CD4-positive, alpha-beta T cell treated with Interleukin-17A for 4 hours (primary cell): Measurements from ENCODE around the gene PSME4.

Source experiments
- DNase-seq: peaks from one replicate; pipeline ENCODE4 v3.0.0-alpha.2; 2020; ENCODE audit warnings: mixed read lengths

The PSME4 gene, protein sequence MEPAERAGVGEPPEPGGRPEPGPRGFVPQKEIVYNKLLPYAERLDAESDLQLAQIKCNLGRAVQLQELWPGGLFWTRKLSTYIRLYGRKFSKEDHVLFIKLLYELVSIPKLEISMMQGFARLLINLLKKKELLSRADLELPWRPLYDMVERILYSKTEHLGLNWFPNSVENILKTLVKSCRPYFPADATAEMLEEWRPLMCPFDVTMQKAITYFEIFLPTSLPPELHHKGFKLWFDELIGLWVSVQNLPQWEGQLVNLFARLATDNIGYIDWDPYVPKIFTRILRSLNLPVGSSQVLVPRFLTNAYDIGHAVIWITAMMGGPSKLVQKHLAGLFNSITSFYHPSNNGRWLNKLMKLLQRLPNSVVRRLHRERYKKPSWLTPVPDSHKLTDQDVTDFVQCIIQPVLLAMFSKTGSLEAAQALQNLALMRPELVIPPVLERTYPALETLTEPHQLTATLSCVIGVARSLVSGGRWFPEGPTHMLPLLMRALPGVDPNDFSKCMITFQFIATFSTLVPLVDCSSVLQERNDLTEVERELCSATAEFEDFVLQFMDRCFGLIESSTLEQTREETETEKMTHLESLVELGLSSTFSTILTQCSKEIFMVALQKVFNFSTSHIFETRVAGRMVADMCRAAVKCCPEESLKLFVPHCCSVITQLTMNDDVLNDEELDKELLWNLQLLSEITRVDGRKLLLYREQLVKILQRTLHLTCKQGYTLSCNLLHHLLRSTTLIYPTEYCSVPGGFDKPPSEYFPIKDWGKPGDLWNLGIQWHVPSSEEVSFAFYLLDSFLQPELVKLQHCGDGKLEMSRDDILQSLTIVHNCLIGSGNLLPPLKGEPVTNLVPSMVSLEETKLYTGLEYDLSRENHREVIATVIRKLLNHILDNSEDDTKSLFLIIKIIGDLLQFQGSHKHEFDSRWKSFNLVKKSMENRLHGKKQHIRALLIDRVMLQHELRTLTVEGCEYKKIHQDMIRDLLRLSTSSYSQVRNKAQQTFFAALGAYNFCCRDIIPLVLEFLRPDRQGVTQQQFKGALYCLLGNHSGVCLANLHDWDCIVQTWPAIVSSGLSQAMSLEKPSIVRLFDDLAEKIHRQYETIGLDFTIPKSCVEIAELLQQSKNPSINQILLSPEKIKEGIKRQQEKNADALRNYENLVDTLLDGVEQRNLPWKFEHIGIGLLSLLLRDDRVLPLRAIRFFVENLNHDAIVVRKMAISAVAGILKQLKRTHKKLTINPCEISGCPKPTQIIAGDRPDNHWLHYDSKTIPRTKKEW (N-terminal part only)

DNA sequence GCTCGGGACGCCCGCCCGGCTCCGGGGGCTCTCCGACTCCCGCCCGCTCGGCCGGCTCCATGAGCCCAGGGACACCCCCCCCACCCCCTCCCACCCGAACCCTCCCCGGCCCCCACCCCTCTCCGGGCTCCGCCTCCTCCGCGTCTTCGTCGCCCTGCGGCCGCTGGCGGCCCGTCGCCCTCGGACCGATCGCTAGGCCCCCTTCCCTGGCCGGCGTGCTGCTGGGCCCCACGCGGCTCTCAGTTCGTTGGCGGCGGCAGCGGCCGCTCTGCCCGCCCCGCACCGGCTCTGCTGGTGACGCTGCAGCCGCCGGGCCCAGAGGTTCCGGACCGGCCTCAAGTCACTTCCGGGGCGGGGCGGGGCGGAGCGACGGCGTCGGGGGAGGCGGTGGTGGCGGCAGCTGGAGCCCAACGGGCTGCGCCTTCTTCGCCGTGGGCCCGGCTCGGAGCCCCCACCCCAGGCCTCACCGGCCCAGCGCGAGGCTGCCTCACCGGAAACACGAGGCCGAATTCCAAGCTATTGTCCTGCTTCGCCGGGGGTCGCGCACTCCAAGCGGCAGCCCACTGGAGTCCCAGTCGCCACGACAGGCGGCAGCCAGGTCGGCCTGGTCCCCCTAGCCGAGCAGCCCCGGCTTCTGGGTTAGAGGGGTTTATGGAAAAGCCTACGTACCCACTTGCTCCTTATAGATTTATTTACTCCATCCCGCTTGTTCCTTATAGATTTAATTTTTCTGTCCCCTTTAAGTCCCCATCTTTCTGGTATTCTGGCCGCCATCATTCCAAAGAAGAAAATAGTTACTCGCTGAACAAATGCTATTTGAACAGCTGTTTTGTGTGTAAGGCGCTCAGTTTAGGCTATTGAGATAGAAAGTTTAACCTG lies at the start of gene PSME4:
Gene PSME4, minus strand, starts transcription at position 270 of the 879 bp plus-strand sequence. Its CDS starts 209 bp downstream, at position 61.
- DNase-seq: peak; percentile 98

DNA sequence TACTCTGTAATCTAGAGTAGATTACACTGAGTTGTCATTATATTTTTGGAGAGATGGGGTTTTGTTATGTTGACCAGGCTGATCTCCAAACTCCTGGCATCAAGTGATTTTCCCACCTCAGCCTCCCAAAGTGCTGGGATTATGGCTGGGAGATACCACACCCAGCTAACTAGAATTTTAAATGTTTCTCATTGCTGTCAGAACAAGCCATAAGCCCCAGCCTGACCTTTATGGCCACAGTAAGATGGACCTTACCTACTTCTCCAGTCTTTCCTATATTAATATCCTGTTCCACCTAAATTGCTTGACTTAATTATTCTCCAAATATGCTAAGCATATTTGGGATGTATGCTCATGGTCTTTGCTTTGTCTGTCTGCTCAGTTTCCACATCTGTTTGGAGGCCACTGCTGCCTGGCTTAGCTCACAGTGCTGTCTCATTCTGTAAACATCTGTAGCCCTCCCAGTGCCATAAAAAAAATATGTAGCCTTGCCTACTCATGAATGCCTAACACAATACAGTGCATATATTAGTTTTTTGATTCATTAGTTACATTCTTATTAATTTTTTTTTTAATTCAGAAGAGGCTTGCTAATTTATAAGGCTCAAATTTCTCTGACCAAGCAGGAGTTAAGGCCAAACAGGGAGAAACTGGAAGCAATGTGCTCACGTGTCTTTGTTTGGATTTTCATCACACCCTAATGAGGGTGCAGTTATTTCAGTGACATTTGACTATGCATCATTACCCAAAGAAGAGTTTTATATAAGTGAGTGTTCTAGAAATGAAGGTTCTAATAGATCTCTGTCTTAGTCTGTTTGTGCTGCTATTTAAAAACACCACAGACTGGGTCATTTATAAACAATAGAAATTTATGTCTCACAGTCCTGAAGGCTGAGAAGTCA lies 45.3 kb upstream of the PSME4 start:
- no peak for DNase-seq

DNA sequence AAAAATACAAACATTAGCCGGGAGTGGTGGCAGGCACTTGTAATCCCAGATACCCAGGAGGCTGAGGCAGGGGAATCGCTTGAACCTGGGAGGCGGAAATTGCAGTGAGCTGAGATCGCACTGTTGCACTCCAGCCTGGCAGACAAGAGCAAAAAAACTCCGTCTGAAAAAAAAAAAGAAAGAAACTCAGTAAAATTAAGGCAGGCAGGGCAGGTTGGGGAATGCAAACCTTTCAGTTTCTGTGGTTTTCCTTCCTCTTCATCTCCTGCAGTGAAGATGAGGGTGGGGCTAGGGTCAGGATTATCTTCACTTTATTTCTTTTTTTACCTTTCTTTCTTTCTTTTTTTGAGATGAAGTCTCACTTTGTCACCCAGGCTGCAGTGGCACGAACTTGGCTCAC lies 43.2 kb upstream of the PSME4 start:
- peak; percentile 40 for DNase-seq

DNA sequence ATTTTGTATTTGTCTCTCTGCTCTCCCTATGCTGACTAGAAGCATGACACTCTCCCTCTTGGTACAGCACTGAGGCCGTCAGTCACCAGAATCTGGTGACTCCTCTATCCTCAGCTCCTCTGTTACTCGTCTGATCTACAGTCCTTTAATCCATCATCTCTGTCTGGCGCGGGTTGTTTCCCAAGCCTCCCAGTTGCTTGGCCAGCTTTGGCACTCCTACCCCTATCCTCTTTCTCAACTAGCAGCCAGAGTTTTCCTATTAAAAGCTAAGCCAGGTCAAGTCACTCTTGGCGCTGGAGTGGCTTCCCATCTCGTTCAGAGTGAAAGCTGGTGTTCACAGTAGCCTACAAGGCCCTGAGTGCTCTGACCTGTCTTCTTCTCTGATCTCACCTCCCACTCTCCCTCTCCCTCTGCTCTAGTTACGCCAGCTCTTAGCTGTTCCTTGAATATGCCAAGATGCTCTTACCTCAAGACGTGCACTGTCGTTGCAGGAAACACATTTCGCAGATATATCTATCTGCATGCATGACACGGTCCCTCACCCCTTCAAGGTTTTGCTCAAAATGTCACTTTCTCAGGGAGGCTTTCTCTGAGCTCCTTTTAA lies 41.8 kb upstream of the PSME4 start:
- peak; percentile 14 for DNase-seq

DNA sequence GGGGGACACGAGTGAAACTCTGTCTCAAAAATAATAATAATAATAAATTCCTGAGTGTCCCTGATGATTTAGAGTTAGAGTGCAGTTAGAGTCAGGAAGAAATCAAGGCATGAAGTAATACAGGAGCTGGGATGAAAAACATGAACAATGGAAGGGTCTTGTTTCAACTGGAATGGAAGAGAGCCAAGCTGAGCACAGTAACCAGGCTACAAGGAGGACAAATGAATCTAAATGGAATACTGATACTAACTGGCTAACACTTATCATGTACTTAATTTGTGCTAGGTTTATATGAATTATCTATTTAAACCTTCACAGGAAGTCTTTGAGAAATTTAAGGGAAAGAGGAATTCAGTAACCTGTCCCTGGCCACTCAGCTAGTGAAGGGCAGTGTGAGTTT lies 38.8 kb upstream of the PSME4 start:
- DNase-seq: no peak

DNA sequence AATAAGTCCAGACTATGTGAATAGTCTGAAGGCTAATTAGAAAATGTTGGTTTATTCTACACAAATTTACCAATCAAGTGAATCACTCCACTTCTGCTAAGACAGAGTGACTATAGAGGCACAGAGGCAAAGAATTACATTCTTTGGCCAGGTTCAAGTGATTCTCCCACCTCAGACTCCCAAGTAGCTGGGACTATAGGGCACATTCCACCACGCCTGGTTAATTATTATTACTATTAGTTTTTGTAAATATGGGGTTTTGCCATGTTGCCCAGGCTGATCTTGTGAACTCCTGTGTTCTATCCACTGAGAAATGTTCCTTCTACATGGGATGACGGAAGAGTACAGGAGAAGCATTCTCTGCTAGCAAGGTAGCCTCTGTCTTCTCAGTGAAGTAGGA lies 37.6 kb upstream of the PSME4 start:
- DNase-seq: no peak

DNA sequence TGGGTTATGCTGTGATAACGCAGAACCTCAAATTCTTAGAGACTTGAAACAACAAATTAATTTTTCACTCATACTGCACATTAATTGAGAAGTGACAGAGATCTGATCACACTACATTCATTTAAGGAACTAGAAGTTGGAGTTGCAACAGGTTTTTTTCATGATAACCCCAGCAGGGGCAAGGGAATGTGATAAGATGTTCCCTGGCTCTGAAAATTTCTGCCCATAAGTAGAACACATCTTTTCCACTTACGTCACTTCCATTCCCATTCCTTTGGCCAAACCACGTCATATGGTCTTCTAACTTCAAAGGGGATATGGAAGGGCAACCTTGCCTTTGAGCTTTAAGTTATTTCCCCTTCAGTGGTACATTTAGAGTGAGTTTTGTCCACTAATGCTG lies 29.7 kb upstream of the PSME4 start:
- DNase-seq: no peak

DNA sequence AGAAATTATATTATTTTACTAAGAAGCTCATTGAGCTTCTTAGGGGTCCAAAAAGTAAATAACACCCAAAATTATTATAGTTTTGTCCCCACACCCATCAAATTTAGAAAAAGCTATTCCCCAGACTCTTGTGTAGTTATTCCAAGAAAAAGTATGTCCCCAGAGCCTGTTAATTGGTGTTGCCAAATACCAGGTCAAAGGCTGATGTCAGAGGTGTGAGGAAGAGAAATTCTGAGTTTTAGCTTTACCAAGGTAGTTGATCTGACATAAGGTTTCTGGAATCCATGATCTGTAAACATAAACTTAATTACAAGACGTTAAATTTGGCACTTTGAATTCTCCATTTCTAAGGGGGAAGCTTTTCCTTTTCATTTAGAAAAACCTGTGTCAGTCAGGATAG lies 29.3 kb upstream of the PSME4 start:
- no peak for DNase-seq

DNA sequence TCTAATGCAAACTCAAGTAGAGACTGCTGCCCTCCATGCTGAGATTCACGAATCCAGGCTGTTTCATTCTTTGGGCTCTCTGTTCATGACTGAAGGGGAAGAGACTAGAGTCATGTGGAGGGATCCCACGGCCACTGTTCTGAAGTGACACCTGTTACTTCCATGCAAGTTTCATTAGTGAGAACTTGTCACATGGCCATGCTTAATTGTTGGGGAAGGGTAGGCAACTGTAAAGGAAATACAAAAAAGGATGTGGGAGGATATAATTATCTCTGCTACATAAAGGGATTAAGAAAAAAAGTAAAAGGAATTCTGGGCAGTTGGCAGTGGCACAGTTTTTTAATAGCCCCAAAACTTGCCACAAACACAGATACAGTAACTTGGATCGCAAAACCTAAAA lies 28.0 kb upstream of the PSME4 start:
- no peak for DNase-seq

DNA sequence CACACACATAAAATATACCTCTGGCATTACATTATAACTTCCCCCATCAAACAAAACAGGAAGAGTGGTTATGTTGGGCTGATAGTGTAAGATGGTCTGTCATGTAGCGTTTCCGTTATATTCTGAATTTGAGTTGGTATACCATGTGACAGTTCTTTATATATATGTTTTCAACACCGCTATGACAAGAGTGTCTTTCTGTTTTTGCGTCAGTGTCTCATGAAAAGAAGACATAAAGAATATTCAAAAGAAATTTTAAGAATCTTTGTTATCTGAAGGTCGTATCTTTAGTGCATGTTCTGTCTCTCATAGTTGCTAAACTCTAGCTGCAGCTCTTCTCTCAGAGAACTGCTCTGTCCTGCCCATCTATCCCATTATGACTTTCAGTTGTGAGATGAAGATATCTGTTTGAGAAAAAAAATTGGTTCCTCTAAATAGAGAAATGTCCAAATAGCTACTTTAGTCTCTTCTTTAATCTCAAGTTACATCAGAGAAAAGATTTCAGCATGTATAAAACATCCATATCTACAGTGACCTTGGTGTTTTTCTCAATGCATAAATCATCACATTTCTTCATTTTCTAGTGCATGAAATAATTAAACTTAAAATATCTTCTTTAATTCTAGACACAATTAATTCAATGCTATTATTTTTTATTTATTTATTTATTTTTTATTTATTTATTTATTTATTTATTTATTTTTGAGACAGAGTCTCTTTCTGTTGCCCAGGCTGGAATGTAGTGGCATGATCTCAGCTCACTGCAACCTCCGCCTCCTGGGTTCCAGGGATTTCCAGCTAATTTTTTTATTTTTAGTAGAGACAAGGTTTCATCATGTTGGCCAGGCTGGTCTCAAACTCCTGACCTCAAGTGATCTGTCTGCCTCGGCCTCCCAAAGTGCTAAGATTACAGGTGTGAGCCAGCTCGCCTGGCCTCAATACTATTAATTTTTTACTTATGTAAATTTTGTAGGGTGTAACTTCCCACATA lies 24.3 kb upstream of the PSME4 start:
- no peak for DNase-seq

DNA sequence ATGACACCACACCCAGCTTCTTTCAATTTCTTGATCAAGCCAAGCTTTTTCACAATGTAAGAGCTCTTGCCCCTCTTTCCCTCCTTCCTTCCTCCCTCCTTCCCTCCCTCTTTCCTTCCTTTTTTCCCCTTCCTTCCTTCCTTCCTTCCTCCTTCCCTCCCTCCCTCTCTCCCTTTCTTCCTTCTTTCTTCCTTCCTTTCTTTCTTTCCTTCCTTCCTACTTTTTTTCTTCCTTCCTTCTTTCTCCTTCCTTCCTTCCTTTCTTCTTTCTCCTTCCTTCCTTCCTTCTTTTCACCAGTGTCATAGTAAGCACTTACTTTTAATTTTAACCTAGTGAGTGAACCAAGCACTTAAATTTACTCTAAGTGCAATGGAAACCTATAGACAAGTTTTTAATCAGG lies 21.2 kb upstream of the PSME4 start:
- DNase-seq: no peak

DNA sequence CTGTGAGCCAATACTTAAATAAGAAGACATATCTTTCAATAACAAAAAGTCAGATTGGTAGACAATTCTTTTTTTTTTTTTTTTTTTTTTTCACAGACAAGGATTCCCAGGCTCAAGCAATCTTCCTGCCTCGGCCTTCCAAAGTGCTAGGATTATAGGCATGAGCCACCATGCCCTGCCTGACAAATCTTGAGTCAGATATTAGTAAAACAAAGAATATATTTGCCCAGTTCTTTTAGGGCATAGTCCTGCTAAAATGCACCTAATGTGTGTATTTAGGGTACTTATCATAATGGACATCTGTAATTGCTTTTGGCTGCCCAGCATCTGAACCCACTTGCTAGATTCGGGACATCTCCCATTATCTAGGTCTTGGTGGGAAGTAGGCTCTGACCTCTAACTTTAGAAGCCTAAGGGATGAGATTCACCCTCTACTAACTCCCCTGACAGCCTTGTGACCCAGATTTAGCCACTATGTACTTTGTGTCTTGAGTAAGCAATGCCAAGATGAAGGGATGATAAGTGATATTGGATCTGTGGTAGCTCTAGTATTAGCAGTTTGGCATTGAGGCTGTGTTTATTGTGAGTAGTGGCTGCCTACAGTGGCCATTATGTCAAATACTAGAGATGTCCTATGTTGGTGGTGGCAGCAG lies 18.5 kb upstream of the PSME4 start:
- no peak for DNase-seq

DNA sequence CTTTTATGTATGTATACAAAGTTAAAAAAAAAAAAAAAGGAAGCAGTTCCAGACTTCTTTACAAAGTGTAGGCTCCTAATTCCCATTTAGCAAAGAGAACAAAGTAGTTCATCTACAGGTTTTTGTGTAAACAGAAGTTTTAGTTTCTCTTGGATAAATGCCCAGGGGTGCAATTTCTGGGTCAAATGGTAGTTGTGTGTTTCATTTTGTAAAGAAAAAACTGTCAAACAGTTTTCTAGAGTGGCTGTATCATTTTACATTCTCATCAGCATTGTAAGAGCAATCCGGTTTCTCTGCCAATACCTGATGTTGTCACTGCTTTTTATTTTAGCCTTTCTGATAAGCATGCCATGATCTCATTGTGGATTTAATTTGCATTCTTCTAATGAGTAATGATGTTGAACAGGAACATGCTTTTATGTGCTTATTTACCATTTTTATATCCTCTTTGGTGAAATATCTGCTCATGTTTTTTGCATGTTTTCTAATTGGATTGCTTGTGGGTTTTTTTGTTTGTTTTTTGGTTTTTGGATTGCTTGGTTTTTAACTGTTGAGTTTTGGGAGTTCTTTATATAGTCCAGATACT lies 16.6 kb upstream of the PSME4 start:
- DNase-seq: no peak

DNA sequence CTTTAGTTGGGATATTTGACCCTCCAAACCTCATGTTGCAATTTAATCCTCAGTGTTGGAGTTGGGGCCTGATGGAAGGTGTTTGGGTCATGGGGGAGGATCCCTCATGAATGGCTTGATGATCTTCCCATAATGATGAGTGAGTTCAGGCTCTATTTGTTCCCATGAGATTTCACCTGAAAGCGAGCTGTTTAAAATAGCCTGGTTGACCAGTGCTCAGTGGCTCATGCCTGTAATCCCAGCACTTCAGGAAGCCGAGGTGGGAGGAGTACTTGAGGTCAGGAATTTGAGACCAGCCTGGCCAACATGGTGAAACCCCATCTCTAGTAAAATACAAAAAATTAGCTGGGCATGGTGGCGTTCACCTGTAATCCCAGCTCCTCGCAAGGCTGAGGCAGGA lies 14.9 kb upstream of the PSME4 start:
- DNase-seq: no peak

DNA sequence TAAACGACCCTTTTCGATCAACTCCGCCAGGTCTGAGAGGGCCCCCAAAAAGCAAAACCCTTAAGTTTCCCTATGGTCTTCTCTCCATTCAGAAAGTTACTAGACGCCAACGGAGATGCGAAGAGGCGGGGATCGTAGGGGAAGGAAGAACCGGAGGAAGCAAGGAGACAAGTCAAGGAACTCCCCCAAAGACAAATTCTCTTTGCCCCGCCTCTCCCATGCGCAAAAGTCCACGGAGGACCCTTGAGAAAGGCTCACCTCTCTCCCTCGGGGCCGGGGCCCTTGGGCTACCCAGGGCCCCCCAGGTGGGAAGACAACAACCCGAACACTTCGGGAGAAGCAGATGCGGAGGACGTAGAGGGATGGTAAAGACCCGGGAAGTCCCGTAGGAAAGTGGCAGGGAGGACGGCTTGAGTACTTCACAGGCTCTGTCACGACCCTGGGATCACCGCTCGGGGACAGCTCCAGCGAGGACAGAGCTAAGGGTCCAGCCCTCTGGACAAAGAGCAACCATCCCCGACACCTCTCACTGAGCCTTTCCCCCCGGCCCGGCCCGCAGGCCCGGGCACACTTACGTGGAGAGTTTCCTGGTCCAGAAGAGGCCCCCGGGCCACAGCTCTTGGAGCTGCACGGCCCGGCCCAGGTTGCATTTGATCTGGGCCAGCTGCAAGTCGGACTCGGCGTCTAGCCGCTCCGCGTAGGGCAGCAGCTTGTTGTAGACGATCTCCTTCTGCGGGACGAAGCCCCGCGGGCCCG lies 647 bp downstream of the PSME4 start:
- DNase-seq: peak; percentile 30

DNA sequence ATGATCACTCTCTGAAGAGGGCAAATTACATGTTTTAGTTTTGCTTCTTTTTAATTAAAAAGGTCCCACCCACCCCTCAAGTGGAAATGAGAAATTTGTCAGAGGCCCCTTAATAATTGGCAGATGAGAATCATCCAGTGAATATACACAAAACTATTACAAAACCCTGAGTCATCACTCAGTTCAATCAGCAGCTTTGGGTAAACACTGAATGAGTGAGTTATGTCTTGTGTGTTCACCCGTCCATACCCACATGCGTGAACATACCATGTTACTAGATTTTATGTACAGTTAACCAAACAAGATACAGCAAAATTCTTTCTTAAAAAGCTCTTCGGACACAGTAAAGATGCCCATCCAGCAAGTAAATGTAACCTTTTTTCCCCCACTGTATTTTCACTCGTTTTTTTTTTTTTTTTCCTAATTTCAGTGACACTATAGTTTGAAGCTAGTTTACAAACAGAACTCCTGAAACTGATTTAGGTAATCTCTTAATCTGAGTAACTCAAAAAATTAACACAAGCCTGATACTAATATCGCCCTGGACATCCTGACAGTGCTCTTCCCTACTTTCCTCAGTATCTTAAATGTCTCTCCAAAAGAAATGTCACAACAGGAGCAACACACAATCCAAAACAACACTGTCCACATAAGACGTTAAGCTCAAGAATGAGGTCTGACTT lies 1.4 kb downstream of the PSME4 start:
- DNase-seq: peak; percentile 21
